Measurements from ENCODE around the gene CTXND1.

CTXND1 gene

DNA sequence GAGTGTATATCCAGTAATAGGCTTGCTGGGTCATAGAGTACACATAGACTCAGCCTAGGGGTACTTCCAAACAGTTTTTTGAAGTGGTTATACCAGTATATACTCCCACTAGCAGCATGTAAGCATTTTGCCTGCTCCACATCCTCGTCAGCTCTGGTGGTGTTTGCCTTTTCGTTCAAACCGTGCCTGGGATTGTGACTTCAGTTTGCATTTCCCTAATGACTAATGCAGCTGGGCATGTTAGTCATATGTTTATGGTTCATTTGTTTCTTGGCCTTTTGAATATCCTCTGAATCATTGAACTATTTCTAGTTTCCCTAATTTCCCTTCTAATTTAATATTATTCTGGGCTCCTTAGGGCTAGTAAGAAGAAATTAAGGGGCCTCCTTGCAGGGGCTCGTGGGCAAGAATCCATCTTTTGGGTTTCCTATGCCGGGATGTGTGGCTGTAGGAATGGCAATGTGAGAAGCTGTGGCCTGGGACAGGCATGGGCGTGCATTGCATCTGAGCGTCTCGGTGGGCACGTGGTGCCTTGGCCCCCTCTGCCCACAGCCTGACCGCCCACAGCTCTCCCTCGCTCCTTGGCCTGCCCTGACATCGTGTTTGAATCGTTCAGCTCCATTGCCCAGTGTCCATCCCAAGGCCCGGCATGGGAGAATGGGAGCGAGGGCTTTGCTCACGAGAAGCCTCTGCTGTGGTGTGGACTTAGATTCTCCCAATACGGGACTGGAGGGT, 72.8 kb downstream of the CTXND1 start:
- DNase-seq = no peak

DNA sequence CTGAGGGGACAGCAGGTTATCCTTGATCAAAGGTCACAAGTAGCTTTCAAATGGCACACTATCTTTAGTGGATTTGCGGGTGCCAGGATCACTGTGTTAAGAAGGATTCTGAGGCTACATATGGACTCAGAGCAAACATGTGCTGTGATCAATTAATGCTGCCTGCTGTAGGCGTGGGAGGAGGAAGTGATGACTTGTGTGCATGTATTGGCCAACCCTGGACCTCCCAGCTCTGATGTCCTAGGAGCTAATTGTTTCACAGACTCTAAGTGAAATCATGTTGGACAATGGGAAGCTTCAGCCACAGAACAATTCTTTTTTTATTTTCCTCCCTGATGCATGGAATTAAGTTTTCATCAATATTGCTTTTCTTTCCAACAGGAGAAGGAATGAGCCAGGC, 74.9 kb downstream of the CTXND1 start:
- no peak for DNase-seq

DNA sequence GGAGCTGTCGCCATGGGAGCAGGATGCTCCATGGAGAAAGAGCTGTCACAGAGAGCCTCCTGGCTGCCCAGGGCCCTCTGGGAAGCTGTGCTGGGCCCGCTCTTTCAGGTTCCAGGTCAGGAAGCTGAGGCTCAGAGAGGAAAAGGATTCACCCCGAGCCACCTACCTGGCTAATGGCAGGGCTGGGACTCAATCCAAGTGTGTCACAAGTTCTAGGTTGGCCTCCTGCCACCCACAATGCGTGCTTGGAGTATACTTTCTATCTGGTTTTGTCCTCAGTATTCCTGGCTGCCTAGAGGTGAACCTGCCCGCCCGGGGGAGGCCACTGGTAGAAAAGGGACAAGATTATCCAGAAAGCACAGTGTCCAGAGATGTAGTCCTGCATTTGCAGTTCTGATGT, 75.6 kb downstream of the CTXND1 start:
- DNase-seq = no peak

GRCh38 chr15:80175436-80175835, 76.6 kb downstream of the CTXND1 start:
- DNase-seq = no peak

DNA sequence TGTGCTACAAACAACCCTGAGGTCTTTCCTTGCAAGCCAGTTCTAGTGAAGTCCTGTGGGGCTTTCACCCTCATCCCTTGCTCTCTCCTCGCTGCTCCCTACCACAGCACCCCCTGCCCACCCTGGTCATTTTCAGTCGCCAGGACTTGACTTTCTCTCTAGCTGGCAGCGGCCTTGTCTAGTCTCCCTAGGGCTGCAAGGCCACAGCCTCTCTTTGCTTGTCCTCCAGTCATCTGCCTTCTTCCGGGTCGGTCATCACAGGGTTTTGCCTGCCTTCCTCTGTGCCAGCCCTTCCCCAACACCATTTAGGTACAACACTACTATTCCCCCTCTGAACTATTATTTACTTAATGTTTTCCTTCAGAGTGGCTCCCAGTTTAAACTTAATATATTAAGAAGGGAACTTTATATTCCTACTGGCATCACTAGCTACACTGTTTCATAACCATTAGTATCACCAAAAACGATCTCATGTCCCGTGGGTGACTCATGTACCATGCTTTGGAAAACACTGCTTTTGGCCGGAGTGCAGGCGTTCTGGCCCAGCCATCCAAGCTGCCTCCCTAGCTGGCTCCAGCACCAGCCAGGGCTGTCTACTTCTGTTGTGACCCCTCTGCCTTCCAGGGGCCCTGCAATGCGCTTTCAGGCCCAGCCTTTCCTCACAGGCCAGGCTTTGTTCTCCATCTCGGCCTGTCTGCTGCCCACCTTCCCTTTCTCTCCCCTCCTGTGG, 77.8 kb downstream of the CTXND1 start:
- DNase-seq = no peak

DNA sequence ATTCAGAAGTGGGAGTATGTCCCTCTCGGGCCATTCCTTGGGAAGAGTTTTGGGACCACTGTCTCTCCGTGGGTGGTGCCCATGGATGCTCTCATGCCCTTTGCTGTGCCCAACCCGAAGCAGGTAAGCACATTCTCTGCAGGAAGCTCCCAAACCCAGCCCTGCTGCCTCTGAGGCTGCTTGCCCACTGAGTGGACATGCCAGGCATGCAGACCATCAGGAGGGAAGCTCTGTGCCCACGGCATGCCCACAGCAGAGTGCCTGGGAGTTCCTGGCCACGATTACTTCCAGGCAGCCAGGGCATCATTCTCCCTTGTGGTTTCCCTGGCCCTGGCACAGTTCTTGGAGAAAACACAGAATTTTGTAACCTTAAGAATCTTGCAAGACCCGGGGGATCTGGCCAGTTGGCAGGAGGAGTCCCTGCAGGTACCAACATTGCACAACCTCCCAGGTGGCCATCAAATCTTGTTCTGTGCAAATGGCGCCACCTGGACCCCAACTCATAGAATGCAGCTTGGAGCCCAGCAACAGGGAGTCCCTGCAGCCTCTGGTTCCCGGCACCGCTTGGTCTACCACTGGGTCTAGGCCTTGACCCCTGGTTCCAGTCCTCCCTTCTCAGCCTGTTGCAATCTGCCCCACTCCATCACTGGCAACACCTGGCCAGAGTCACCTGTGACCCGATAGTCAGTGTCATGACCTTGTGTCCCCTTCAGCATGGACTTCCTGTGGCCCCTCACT, 78.8 kb downstream of the CTXND1 start:
- DNase-seq = peak in 1 of 2 experiments; percentile 24

DNA sequence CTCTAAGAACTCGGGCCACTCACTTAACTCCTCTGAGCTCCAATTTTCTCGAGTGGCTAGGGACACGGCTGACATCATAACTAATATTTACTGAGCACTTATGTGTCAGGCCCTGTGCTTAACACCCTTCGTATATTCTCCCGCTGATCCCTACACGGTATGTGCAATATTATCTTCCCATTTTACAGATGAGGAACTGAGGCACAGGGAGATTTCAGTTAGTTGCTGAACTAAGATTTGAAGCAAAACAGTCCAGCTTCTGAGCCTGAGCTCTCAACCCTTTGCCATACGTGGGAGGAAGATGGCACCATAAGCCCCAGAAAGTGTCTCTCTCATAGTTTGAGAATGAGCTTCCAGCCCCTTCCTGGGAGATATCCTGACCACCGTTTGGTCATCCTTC, 79.6 kb downstream of the CTXND1 start:
- DNase-seq = no peak

- DNase-seq = no peak
Measured at GRCh38 chr15:80171787-80172186, 80.2 kb downstream of the CTXND1 start.

DNA sequence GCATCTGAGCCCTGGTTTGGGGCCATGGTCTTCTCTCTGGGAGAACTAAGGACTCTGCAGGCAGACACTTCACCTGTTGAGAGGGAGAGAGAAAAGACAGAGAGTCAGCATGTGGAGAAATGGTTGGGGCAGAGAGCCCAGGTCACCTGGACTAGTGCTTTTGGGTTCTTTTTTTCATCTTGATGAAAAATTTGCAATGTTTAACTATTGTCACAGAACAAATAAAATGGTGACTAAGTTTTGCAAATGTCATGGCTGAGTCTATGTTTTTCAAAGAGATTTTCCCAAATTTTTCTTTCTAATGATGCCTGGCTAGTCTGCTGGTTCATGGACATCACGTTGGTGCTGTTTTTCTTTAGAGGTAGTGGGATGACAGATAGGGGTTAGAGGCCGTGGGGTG, 81.4 kb downstream of the CTXND1 start:
- no peak for DNase-seq

GRCh38 chr15:80169768-80170357, 82.2 kb downstream of the CTXND1 start:
- DNase-seq = no peak

DNA sequence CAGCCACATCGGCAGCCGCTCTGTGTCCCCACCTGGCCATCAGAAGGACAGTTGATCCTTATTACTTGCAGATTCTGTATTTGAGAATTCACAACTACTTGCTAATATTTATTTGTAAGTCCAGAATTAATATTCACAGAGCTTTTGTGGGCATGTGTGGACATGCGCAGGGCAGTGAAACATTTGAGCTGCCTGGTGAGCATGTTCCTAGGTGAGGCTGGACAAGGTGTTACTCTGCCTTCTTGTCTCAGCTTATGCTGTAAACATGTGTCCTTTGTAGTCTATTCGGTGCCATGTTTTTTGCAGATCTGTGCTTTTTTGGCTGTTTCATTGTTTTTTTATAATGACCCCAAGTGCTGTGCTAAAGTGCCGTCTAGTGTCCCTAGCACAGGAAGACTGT, 83.6 kb downstream of the CTXND1 start:
- no peak for DNase-seq

DNA sequence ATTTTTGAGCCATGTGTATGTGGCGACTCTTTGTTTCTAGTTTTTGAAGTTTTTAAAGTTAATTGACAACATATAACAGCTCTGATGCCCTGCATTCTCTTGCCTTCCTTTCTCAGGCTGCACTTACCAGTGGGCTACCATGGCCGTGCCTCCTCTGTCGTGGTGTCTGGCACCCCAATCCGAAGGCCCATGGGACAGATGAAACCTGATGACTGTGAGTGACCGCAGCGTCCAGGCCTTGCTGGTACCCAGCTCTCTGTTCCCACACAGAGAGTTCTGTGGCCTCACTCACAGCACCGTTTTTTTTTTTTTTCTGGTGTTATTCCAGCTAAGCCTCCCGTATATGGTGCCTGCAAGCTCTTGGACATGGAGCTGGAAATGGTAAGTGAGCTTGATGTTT, 84.1 kb downstream of the CTXND1 start:
- DNase-seq = no peak

DNA sequence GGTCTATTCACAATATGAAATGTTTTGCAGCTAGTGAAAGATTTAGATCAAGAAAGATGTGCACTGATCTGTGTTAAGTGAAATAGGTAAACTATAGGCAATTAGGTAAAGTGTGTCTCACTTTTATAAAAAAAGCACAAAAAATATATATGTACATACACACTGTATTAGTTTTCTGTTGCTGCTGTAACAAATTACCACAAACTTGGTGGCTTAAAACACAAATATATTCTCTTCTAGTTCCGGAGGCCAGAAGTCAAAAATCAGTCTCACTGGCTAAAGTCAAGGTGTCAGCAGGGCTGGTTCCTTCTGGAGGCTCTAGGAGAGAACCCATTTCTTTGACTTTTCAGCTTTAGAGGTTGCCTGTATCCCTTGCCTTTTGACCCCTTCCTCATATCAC, 88.1 kb downstream of the CTXND1 start:
- no peak for DNase-seq

DNA sequence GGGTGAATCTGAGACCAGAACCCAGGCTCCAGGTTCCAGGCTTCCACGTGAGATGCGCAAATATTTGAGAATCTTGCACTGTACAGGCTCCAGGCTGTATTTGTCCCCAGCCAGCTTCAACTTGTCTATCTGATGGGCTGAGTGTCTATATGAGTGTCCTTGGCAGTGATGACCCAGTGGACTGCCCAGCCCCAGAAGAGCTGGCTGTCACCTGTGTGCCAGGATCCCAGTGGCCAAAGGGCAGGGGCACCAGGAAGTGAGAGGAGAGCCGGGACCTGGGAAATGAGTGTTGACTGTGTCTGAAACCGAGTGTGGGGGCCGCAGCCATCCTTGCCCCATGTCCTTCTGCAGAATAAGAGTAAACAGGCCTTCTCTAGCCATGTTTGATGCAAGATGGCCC, 88.8 kb downstream of the CTXND1 start:
- DNase-seq = no peak

DNA sequence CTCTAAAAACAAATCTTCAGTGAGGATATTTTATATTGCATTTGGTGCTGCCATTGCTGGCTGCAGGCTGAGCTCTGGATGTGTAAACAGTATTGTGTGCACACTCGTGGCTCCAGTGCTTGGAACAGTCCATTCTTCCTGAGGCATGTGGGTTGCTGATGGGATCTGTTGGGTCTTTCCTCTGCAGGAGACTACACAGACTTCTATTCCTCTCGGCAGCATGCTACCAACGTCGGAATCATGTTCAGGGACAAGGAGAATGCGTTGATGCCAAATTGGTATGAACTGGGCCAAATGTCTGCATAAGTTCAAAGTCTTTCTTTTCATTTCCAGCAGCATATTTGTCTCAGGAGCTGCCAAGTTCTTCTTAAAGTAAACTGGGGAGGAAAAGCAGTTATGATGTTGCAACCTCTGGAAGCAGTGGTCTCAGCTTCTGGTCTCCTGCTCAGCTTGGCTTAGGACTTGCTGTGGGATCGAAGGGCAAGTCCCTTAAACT, 89.9 kb downstream of the CTXND1 start:
- DNase-seq = no peak

GRCh38 chr15:80161468-80162016, 90.5 kb downstream of the CTXND1 start:
- DNase-seq = no peak

- DNase-seq = no peak
Measured at GRCh38 chr15:80160570-80161156, 91.3 kb downstream of the CTXND1 start.

DNA sequence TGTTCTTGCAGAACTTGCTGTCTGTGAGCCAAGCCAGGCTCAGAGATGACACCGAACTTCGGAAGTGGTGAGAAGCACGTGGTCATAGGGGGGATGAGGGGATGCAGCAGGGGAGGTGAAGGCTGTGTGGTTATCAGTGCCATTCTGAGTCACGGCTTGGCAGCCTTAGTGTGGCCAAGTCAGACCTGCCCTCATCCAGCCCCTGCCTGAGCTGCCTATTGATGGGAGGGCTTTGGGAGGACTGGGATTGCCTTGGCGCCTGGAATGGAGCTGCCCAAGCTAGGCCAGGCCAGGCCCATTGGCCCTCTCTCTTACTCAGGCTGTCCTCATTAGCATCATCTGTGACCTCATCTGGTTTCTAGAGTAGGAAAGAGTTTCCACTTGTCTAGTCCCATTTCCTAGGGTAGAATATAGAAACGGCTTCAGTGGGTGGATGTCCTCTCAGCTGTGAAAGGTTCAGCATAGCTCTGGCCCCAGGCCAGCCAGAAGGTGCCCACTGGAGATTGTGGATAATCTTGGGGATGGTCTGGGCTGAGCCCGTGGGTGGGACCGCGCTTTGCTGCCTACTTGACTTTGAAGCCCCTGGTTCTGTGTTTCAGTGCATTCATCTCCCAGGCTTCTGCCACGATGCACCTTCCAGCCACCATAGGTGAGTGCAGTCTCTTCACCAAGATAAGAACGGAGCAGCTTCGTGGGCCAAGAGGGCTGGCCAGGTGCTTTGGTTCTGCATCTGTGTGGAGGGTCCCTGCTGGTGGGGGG, 92.0 kb downstream of the CTXND1 start:
- DNase-seq = no peak

DNA sequence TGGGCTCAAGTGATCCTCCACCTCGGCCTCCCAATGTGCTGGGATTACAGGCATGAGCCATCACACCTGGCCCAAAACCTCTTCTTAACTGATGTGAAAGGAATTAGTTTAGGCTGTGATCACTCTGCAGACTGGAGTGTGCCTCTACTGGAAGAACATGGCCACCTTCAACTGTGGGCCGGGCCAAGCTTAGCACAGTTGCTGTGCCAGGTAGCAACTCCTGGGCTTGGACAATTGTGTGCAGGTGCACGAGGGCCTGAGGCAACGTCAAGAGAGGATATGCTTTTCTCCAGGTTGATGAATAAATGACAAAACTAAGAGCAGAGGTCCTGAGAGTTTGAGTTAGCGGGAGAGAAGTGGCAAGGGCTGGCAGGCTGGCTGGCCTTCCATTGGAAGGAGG, 92.7 kb downstream of the CTXND1 start:
- no peak for DNase-seq

- no peak for DNase-seq
Measured at GRCh38 chr15:80157215-80157614, 94.8 kb downstream of the CTXND1 start.

DNA sequence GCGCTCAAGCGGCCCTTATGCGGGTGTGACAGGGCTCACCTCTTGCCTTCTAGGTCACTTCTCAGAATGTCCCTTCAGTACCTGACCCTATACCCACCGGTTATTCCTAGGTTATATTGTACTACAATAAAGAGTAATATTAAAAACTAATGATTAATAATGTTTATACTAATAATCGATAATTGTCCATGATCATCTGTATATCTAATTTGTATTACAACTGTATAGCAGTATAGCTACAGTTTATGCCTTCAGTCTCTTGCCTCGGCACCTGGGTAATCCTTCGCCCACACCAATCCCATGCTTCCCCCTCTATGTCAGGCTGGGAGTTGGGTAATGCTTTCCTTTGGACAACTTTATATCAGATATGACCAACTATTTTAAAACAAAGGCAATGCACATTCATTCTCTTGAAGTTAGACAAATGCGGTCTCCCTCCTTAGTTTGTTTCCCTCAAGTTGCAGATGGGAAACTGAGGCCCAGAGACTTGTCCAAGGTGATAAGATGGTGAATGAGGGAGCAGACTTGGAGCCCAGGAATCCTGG, 95.8 kb downstream of the CTXND1 start:
- no peak for DNase-seq
